Measurements from ENCODE around the gene HMGA1. TPM values are rescaled to one million over a fixed set of nuclear protein-coding genes. Genes with fewer than 3 reads are reported as not detected.
A peak's percentile ranks its signal among the peaks of the same experiment; 100 is the strongest.

The HMGA1 gene
- total and polyA plus RNA-seq, 2 of the 13 experiments (the other 11 are each of a cell fraction or from before 2014, with no cell fraction given): 117 to 145 TPM

GRCh38 chr6:34246563-34247391 lies 10.1 kb downstream of the HMGA1 start (continued):
- TF ChIP-seq ZNF761 (CRISPR knock-in tag; conservative IDR thresholded peaks at IDR 0.05): 0 out of 2 replicates have a peak, but pooled peaks have one; percentile 57
- no peak; the same call in 1 of the 2 replicates for TF ChIP-seq ZFY (CRISPR knock-in tag; IDR thresholded peaks at IDR 0.05)
- peak; percentile 39; the same call in 1 of the 2 replicates for TF ChIP-seq GABPB1 (CRISPR knock-in tag; IDR thresholded peaks at IDR 0.05)
- TF ChIP-seq ZNF746 (CRISPR knock-in tag; IDR thresholded peaks at IDR 0.05): no peak
- TF ChIP-seq ZNF563 (CRISPR knock-in tag; IDR thresholded peaks at IDR 0.05): no peak
- TF ChIP-seq DNMT1 (CRISPR knock-in tag; IDR thresholded peaks at IDR 0.05): peak; percentile 66; the same call in 1 of the 2 replicates
- TF ChIP-seq ZNF724P (CRISPR knock-in tag; IDR thresholded peaks at IDR 0.05; ENCODE audit: borderline replicate concordance): no peak
- no peak for TF ChIP-seq RFX5 (IDR thresholded peaks at IDR 0.05; ENCODE audit: low read depth, low read length)
- TF ChIP-seq IKZF1 (IDR thresholded peaks at IDR 0.05): no peak
- no peak for TF ChIP-seq REST (IDR thresholded peaks at IDR 0.05; ENCODE audit: borderline replicate concordance in 1 of 2, low read depth in 1 of 2, low read length in 2 of 2)
- no peak for TF ChIP-seq SOX5 (CRISPR knock-in tag; IDR thresholded peaks at IDR 0.05; ENCODE audit: borderline replicate concordance)
- no peak for TF ChIP-seq SP2 (CRISPR knock-in tag; IDR thresholded peaks at IDR 0.05)
- TF ChIP-seq MAZ (IDR thresholded peaks at IDR 0.05; ENCODE audit: borderline replicate concordance, low read depth, low read length): no peak
- 0 out of 2 replicates have a peak, but pooled peaks have one; percentile 31 for TF ChIP-seq MAZ (CRISPR knock-in tag; IDR thresholded peaks at IDR 0.05; ENCODE audit: low read depth)
- peak; percentile 47 for TF ChIP-seq ZNF883 (CRISPR knock-in tag; IDR thresholded peaks at IDR 0.05; ENCODE audit: not compliant biosample characterization)
- no peak for TF ChIP-seq E2F5 (CRISPR knock-in tag; conservative IDR thresholded peaks at IDR 0.05)
- no peak for TF ChIP-seq NFAT5 (CRISPR knock-in tag; IDR thresholded peaks at IDR 0.05)

Data from HepG2 (cell line).